NCI-H774 (cell line): ENCODE measurements around the gene UCHL5.
"Not testable (repeated sequence)": the region's sequence is repeated elsewhere in the genome, so short reads cannot be mapped to it uniquely, and the experiment has no call there.

ENCODE experiments used
- DNase-seq: peaks from one replicate; lab custom pipeline; 2025; lab: John Stamatoyannopoulos, UW

Gene UCHL5

DNA sequence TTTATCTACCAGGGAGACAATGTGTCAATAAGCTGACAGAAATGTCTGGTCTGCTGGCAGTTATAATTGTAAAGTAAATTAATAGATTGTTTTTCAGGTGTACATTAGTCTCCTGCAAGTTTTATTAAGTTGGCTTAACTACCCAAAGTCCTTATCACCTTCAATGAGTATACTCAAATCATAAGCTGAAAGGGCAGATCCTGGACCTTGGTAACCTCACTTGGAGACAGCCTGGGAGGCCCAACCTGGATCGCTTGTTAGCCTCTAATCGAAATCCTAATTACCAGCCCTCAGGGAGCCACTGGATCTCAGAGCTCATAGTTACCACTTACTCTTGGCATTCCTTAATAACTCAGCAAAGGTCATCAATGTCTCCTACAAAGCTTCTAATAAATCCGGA lies 49.7 kb downstream of the UCHL5 start:
- no peak for DNase-seq

DNA sequence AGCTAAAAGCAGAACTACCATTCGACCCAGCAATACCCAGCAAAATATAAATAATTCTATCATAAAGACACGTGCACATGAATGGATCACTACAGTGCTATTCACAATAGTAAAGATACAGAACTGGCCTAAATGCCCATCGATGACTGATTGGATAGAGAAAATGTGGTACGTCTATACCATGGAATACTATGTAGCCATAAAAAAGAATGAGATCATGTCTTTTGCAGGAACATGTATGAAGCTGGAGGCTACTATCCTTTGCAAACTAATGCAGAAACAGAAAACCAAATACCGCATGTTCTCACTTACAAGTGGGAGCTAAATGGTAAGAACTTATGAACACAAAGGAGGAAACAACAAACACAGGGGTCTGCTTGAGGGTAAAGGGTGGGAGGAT lies 53.4 kb downstream of the UCHL5 start:
- no peak for DNase-seq

DNA sequence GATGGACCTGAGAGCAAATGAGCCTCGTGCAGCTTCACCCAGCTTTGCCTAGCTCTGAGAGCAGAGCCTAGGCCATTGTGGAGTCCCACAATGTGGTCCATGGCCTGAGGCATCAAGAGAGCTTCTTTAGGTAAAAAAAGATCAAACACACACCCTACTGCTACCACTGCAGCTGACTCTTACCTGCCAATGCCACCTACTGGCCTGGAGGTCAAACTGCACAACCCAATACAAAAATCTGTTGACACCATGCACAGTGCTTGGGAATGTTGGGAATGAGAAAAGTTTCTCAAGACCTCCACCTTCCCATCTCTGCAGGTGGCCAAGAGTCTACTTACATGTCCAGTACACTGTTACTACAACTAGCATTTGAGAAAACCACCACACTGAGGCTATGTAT lies 60.6 kb downstream of the UCHL5 start:
- no peak for DNase-seq

DNA sequence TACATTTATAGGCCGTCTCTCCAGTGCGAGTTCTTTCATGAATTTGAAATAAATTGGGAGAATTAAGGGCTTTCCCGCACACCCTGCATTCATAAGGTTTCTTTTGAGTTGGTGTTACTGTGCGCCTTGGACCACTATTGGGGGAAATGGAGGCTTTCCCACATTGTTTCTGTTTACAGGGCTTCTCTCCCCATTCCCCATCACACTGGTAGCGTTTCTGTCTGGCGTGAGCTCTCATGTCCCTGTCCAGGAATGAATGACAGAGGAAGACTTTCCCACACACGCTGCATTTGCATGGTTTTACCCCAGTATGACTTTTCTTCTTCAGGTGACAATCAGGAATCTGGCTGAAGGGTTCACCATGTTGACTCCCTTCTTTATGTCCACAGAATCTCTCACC lies 65.0 kb downstream of the UCHL5 start:
- no peak for DNase-seq

DNA sequence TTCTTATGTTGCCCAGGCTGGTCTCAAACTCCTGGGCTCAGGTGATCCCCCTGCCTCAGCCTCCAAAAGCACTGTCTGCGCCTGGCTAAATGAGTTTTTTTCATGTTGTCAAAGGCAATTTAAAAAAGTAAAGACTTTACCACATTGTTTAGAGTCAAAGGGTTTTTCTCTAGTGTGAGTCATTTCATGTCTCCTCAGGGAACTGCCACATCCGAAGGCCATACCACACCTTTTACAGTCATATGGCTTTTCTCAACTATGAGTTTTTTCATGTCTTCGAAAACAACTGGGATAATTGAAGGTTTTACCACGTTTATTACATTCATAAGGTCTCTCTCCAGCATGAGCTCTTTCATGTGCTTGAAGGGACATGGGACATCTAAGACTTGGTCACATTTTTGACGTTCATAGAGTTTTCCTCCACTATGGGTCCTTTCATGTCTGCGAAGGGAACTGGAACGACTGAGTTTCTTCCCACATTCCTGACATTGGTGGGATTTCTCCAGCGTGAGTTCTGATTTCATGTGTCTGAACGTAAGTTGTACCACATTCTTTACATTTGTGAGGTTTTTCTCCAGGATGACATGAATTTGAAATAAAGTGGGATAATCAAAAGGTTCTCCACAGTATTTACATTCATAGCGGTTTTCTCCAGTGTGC lies 65.6 kb downstream of the UCHL5 start:
- DNase-seq, result no peak

DNA sequence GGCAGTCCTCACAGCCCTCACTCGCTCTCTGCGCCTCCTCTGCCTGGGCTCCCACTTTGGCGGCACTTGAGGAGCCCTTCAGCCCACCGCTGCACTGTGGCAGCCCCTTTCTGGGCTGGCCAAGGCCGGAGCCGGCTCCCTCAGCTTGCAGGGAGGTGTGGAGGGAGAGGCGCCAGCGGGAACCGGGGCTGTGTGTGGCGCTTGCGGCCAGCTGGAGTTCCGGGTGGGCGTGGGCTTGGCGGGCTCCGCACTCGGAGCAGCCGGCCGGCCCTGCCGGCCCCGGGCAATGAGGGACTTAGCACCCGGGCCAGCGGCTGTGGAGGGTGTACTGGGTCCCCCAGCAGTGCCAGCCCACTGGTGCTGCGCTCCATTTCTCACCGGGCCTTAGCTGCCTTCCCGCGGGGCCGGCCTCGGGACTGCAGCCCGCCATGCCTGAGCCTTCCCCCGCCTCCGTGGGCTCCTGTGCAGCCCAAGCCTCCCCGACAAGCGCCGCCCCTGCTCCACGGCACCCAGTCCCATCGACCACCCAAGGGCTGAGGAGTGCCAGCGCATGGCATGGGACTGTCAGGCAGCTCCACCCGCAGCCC lies 72.3 kb downstream of the UCHL5 start:
- DNase-seq, result not testable (repeated sequence)

DNA sequence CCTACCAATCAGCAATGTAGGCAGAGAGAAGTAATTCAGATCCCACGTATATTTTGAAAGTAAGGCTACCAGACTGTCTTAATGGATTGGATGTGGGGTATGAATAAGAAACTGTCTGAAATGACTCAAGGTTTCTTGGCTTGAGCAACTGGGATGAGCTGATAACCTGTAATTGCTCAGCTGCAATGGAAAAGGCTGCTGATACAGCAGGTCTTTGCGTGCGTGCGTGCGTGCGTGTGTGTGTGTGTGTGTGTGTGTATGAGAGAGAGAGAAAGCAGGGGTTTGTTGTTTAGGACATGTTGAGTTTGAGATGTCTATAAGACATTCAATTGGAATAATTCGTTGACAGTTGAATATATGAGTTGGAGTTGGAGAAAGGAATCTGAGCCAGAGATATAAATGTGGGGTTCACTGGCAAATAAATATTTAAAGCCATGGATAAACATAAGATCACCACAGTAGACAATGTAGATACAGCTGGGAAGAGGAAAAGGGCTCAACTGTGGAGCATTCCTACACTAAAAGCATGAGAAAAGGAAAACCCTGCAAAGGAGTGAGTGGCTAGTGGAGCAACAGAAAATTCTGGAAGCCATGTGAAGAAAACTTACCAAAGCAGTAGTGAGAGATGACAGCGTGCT lies 72.9 kb downstream of the UCHL5 start:
- no peak for DNase-seq

DNA sequence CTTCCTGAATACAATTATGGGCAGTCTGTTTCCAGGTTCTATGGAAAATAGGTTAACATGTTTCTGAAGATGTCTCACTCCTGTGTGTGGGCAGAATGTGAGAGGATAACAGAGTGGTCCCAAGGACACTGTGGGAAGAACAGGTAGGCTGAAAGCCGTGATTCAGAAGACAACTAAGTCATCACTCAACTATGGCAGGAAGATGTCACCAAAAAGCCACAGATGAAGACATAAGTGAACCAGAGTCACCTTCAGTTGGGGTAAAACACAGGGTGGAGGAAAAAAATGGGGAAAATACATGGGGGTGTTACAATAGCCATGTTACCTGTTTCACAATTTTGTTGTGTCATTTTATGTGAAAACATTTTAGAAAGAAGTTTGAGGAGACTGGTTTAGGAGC lies 75.1 kb downstream of the UCHL5 start:
- no peak for DNase-seq

DNA sequence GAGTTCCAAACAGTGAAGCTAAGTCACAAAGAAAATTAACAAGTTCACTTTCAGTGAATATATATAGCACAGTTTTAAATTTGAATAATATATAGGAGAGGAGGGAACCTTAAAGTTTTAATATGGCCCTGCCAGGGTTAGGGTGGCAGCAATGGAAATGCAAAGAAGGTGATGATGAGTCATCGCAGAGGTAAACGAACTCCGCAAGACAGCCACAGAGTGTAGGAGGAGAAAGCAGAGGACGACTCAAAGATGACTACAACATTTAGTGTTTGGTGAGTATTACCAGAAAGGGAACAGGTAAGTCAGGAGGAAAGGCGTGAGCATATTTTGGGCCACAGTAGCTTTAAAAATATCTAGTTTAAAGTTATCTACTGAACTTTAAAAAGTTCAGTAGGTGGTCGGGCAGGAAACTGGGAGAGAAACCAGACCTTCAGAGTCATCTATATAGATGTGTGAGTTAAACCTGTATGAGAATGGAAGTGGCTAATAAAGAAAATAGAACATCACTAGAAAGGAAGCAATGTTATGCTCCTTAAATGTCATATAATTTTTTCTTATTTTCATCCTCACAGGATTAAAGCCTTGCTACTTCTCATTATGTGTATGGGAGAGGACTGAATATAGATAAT lies 75.7 kb downstream of the UCHL5 start:
- DNase-seq, result no peak

DNA sequence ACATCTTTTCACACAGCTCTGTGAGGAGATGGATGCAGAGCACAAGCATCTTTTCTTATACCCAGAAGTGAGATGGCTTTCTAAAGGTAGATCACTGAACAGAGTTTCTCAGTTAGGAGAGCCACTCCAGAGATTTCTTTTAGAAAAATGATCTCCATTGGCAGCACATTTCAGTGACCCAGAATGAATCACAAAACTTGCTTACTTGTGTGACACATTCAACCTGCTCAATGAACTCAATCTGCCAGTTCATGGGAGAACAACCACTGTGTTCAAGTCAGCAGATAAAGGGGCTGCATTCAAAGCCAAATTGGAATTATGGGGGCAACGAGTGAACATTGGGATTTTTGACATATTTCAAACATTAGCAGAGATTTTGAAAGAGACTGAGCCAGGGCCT lies 78.3 kb downstream of the UCHL5 start:
- DNase-seq, result no peak

DNA sequence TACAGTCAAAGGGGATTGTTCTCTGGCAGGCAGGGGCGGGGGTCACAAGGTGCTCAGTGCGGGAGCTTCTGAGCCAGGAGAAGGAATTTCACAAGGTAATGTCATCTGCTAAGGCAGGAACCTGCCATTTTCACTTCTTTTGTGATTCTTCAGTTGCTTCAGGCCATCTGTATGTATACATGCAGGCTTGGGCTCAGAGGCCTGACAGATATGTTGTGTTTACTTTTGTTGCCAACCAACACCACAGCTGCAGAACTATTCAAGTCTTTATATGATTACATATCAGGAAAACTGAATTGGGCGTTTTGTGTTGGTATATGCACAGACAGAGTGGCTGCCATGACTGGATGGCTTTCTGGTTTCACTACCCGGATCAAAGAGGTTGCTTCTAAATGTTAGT lies 78.8 kb downstream of the UCHL5 start:
- not testable (repeated sequence) for DNase-seq

DNA sequence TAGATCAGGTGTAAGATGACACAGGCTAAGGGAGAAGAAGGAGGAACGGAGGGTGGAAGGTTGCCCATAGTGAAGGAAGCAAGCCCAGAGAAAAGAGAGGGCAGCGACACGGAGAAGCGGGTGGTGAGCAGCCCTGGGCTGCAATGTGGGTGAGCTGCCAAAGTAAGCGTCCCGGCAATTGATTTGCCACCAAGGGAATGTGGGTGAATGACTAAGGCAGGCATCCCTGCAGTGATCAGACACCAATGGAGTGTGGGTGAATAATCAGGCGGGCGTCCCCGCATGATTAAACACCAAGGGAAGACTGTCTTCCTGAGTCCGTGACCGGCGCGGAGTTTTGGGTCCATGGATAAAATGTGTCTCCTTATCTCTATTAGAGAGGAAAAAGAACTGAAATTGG lies 79.6 kb downstream of the UCHL5 start:
- DNase-seq, result no peak

DNA sequence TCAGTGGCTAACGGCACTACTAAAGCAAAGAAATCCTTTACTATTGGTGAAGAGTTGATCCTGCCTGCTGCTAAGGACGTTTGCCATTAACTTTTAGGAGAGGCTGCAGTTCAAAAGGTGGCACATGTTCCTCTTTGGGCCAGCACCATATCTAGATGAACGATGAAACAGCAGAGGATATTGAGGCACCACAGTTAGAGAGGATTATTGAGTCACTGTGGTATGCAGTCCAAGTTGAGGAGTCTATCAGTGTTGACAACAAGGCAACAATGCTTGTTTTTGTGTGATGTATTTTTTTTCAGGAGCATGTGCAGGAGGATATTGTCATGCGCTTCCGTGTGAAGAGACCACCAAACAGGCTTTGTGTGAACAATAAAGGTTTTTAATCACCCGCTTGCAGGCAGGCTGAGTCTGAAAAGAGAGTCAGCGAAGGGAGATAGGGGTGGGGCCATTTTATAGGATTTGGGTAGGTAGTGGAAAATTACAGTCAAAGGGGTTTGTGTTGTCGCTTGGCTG lies 80.9 kb downstream of the UCHL5 start:
- no peak for DNase-seq

DNA sequence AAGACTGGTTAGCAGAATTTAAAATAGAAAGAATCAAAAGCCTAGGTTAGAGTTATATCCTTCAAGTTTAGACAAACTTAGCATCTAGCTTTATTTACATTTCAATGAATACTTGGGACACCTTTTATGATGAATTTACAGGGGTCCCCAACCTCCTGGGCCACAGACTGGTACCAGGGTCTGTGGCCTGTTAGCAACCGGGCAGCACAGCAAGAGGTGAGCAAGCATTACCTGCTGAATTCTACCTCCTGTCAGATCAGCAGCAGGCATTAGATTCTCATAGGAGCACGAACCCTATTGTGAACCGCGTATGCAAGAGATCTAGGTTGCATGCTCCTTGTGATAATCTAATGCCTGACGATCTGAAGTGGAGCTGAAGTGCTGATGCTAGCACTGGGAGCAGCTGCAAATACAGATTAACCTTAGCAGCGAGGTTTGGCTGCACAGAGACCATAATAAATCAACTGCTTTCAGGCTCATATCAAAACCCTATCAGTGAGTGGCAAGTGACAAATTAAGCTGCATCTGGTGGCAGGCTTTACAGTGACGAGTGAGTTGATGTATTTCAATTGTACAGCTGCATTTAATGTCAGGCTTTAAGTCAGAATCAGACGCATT lies 82.0 kb downstream of the UCHL5 start:
- DNase-seq, result peak; percentile 13

DNA sequence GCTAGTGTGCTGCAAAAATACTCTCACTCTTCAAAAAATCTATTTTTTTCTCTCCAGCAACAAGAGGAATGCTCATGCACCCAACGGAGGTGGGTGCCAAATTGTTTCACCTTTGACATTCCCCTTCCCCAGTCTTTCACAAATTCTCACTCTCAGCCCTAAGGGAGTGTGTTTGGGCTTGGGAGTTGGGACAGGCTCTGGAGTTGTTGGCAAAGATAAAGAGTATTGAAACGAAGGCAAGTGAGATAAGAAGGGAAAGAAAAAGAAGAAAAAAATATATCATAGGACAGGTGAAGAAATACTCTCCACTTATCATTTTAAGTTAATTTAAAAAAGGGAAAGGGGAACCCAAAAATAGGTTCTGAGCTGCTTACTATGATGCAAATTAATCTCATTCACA lies 82.6 kb downstream of the UCHL5 start:
- DNase-seq, result no peak

DNA sequence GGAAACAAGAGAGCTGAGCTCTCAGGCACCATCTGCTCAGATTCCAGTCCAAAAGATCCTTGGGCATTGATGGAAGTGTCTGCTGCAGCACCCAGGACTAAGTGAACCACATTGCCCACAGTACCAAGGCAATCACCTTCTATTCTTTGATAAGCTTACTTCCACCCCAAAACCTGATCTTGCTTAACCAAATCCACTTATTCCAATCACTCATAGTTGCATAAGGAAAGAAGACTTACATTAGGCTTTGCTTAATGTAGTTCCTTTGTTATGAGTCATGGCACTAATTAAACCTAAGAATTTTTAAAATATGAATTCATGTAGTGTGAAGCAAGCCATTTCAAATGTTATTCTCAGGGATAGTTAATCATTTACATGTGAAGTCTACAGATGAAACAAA lies 84.5 kb downstream of the UCHL5 start:
- no peak for DNase-seq

DNA sequence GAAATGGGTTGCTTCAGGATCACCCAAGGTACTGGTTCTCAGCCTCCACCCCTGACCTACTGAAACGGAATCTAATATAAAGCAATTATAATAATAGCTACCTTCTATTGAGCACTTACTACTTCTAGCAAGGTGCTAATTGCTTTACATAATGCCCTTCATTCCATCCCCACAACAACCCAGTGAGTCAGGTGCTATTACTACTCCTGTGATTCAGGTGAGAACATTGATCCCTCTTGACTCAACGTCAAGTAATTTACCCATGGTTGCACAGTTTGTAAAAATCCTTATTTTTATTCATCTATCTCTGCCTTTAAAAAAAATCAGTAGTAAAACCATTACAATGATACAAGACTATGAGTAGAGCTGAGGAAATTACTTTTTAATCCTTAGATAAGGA lies 85.2 kb downstream of the UCHL5 start:
- peak; percentile 61 for DNase-seq

DNA sequence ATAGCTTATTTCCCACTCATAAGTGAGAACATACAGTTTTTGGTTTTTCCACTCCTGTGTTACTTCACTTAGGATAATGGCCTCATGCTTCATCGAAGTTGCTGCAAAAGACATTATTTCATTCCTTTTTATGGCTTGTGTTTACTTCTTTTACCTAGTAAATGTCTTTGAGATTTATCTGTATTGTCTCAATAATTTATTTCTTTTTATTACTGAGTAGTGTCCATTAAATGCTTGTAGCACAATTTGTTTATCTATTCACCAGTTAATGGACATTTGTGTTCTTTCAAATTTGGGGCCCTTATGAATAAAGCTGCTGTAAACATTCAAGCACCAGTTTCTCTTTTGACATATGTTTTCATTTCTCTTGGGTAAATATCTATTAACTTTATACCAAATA lies 86.0 kb downstream of the UCHL5 start:
- DNase-seq, result peak; percentile 78

DNA sequence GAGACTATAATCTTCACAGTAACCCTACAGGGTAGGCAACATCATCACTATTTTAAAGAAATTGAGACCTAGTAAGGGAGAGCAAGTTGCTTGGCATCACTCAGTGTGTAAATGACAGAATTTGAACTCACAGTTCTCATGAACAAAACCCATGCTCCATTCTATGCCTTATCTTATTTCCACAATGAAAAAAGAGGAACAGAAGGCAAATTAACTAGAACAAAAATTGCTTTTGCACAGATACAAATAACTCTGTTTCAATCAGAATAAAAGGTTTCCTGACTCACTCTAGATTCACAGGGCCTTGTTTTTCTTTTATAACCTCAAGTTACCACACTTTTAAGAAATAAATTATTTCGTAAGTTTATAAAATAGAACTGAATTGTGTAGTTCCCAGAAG lies 90.1 kb downstream of the UCHL5 start:
- no peak for DNase-seq

DNA sequence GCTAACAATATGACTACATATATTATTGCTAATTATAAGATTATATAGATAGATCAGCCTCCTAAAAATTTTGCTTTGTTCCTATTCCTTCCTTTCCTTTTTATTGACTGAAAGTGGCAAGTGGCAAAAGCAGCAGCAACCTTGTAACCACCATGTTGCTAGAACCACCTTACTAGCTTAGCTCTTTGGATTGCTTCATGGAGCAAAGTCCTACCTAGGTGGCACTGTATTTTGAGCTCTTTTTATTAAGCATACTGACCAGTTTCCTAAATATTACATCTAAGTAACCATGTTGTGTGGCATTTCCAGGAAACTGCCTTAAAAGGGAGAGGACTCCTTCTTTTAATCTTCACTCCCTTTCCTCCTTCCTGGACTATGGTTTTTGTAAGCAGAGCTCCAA lies 90.8 kb downstream of the UCHL5 start:
- DNase-seq, result no peak

DNA sequence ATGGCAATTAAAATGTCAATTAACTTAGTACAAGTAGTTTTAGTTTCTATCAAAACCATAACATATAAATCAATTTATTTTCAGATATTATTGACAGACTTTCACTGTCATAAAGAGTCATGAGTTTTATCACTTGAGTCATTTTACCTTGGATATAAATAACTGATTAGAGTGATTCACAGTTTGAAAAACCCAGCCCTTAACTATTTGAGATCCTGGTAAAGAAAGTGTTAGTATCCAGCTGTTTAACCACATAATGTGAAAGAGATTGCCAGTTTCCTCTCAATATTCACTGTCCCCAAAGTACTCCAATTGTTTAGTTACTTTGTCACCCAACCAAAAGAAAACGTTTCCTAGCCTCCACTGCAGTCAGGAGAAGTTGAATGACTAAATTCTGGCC lies 91.3 kb downstream of the UCHL5 start:
- DNase-seq, result no peak

DNA sequence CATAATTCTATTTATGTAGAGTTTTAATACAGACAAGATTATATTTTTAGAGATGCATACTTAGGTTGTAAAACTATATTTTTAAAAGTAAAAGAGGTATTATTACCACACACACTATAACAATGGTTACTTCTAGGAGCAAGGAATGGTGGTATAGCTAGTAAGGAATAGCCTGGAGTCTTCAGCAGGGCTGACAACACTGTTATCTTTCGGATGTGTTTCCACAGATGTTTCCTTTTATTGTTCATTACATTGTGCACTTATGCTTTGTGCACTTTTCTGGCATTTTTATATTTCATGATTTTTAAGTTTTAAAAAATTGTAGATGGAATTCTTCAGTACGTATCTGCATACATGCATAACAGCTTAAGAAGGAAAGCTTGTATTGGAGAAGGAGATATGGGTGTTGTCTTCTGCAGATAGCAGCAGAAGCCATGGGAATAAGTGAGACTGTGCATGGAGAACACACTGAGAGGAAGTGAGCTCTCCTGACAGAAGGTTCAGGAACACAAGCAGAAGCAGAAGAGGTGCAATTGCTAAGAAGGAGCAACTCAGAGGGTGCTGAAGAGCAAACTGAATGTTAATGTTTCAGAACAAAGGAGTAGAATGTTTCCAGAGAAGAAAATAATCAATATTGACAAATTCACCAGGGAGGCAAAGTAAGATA lies 91.8 kb downstream of the UCHL5 start:
- DNase-seq, result no peak
